ENCODE data around the gene AGXT. TPM values are rescaled to one million over a fixed set of nuclear protein-coding genes. Genes with fewer than 3 reads are reported as not detected.

AGXT gene
- total and polyA plus RNA-seq, 2 of the 8 experiments (the other 6 are each of a cell fraction or from before 2014, with no cell fraction given) = 0.03 TPM; not detected in 1

DNA sequence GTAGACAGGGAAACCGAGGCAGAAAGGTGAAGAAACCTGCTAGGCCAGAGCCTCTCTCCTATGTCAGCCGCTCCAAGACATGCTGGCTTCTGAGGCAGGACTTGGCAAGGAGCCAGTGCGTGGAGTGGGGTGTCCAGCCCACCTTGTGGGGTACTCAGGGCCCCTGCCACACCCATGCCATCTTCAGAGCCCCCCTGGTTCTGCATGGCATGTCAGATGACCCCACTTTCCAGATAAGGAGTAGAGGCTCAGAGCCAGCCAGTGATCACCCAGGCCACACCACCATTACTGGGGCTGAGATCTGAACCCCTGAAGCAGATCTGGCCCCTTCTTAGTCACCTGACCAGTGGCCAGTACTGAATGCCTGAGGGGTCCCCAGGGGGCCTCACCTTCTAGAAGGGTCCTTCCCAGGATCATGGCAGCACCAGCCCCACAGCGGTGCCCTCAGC is 52.2 kb downstream of the AGXT start:
- Histone ChIP-seq H3K4me3 (ENCODE audit: extremely low read depth in 1 of 4, insufficient read depth in 2 of 4, low read depth in 3 of 4, low read length in 4 of 4) (no peak overlapping the region), H2BK120ac (replicated peaks; ENCODE audit: low read depth, low read length) (no peak overlapping the region), H4K91ac (replicated peaks; ENCODE audit: insufficient read length, low read length) (no peak overlapping the region), H3K4ac (replicated peaks; ENCODE audit: insufficient read length, low read depth, low read length) (no peak overlapping the region), H3K27ac (ENCODE audit: low read depth, low read length) (no peak overlapping the region), H3K23ac (ENCODE audit: insufficient read length) (no peak overlapping the region), H2AK5ac (ENCODE audit: low read depth, low read length) (no peak overlapping the region), H2AFZ (ENCODE audit: low read length) (no peak overlapping the region), H3K36me3 (ENCODE audit: control insufficient read depth in 2 of 4, insufficient read depth in 4 of 4, low read length in 3 of 4) (no peaks in the 10 kb centered on the region), H4K5ac (ENCODE audit: insufficient read length, low read depth, low read length) (no peak overlapping the region), H3K4me1 (replicated peaks in 1 of 4; ENCODE audit: control insufficient read depth in 3 of 4, insufficient read depth in 4 of 4, low read length in 3 of 4) (peaks cover 0 to 5% (median 2%) of the 10 kb centered on the region in 4 experiments; a peak in 4 of 7 replicates), H4K8ac (ENCODE audit: extremely low read depth, insufficient read depth, low read length) (no peak overlapping the region), H2BK20ac (ENCODE audit: low read length) (no peak overlapping the region), H3K4me2 (ENCODE audit: insufficient read depth in 1 of 2, low read depth in 2 of 2, low read length in 2 of 2) (no peak overlapping the region), H3K56ac (replicated peaks; ENCODE audit: insufficient read length, low read depth, low read length) (no peak overlapping the region), H3K14ac (ENCODE audit: insufficient read length) (no peak overlapping the region), H4K20me1 (replicated peaks in 1 of 2; ENCODE audit: control insufficient read depth in 1 of 2, insufficient read depth in 2 of 2, low read length in 2 of 2) (no peaks in the 10 kb centered on the region), H3K18ac (ENCODE audit: extremely low read depth, low read length) (no peak overlapping the region), H3K79me2 (ENCODE audit: control insufficient read depth in 1 of 2, insufficient read depth in 2 of 2, low read length in 2 of 2) (no peaks in the 10 kb centered on the region), H3K27me3 (replicated peaks in 1 of 4; ENCODE audit: control insufficient read depth in 3 of 4, extremely low read depth in 1 of 4, insufficient read depth in 3 of 4, low read length in 3 of 4) (peaks cover 0 to 2% (median under 1%) of the 10 kb centered on the region in 4 experiments; a peak in 4 of 7 replicates), H2BK12ac (ENCODE audit: low read depth, low read length) (no peak overlapping the region), H3K23me2 (ENCODE audit: low read depth, low read length) (peaks cover 3% of the 10 kb centered on the region; the same call in 1 of the 2 replicates), H3K79me1 (ENCODE audit: low read depth, low read length) (no peaks in the 10 kb centered on the region), H3K9ac (replicated peaks in 1 of 4; ENCODE audit: extremely low read depth in 1 of 4, low read depth in 3 of 4, low read length in 3 of 4) (no peak overlapping the region), H2BK5ac (ENCODE audit: low read depth, low read length) (no peak overlapping the region), H2BK15ac (ENCODE audit: low read length) (no peak overlapping the region), H3K9me3 (ENCODE audit: insufficient read depth in 2 of 2, low read depth in 1 of 2, low read length in 1 of 2) (no peaks in the 10 kb centered on the region)
- no peak for FAIRE-seq
- peak in 1 of 2 experiments; percentile 39 for DNase-seq (ENCODE audit: low read depth in 1 of 2, low spot score in 2 of 2)
- POLR2A ChIA-PET (ENCODE audit: partially characterized antibody) = interaction anchor here (0.6 kb wide), 1 partner anchor 41 kb away, joined by 4 read pairs; no protein-coding TSS in a partner anchor
- WGBS, 2 experiments (ENCODE audit: extremely low coverage in 1 of 2, insufficient coverage in 1 of 2, insufficient read length in 1 of 2, insufficient replicate concordance in 2 of 2, low coverage in 1 of 2, low lambda C conversion rate in 2 of 2, missing lambda C conversion rate in 1 of 2) = 90% methylated on average over 4 of the region's 4 CpGs; no CpG with 5 or more reads in 1 of the 2 experiments
- CTCF ChIA-PET (ENCODE audit: partially characterized antibody) = no interaction called here
- TF ChIP-seq RNF2 (IDR thresholded peaks at IDR 0.05; ENCODE audit: borderline replicate concordance, low read depth, low read length, missing control alignments, poor library complexity, severe bottlenecking) = no peak
- TF ChIP-seq ASH2L (IDR thresholded peaks at IDR 0.05; ENCODE audit: low read length) = no peak
- no peak for TF ChIP-seq JUN (IDR thresholded peaks at IDR 0.05; ENCODE audit: low read depth, low read length)
- no peak for TF ChIP-seq NANOG (IDR thresholded peaks at IDR 0.05; ENCODE audit: insufficient read depth, low read depth, low read length, poor library complexity, severe bottlenecking)
- TF ChIP-seq GABPA (IDR thresholded peaks at IDR 0.05; ENCODE audit: borderline replicate concordance, insufficient read depth, low read length) = no peak
- TF ChIP-seq, protein P1, sequence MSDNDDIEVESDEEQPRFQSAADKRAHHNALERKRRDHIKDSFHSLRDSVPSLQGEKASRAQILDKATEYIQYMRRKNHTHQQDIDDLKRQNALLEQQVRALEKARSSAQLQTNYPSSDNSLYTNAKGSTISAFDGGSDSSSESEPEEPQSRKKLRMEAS (IDR thresholded peaks at IDR 0.05) = no peak
- no peak for TF ChIP-seq SAP30 (IDR thresholded peaks at IDR 0.05; ENCODE audit: insufficient read depth, insufficient replicate concordance, low read length)
- TF ChIP-seq SIN3A (conservative IDR thresholded peaks at IDR 0.05 in 1 of 2, IDR thresholded peaks at IDR 0.05 in 1 of 2; ENCODE audit: low read depth in 1 of 2, low read length in 2 of 2) = no peak
- TF ChIP-seq SP1 (IDR thresholded peaks at IDR 0.05; ENCODE audit: low read depth, low read length) = no peak
- TF ChIP-seq YY1 (IDR thresholded peaks at IDR 0.05; ENCODE audit: low read depth, low read length) = no peak
- no peak for TF ChIP-seq SIRT6 (IDR thresholded peaks at IDR 0.05; ENCODE audit: low read length)

All from H1 (cell line).